MM.1S (cell line): ENCODE measurements around the gene DHRS11.

Source experiments
- DNase-seq: peaks from one replicate; pipeline ENCODE4 v3.0.0-alpha.2; 2015
- H2AFZ ChIP-seq: fragments of 300-600 bp; sonication (generic); 2 replicates; pipeline ENCODE4 v1.6.0; 2016; ENCODE audit warnings: antibody characterized with exemption, low read length
- H3F3A ChIP-seq: fragments of 300-600 bp; sonication (generic); 2 replicates; pipeline ENCODE4 v1.6.1; 2016; ENCODE audit warnings: mild to moderate bottlenecking, antibody characterized with exemption, low read length, moderate library complexity, mixed read lengths; ENCODE audit not compliant: insufficient read depth
- H3K27ac ChIP-seq: fragments of 300-600 bp; sonication (generic); 2 replicates; pipeline ENCODE4 v1.5.1; 2016; ENCODE audit warnings: mild to moderate bottlenecking, low read length
- H3K27me3 ChIP-seq: fragments of 300-600 bp; sonication (generic); replicated peaks from 2 replicates; pipeline ENCODE4 v1.6.0; 2016; ENCODE audit warnings: low read length; ENCODE audit not compliant: insufficient read depth
- H3K36me3 ChIP-seq: fragments of 300-600 bp; sonication (generic); replicated peaks from 2 replicates; pipeline ENCODE4 v1.6.1; 2016; ENCODE audit warnings: mild to moderate bottlenecking, low read length, mixed read lengths; ENCODE audit not compliant: insufficient read depth
- H3K4me1 ChIP-seq: fragments of 300-600 bp; sonication (generic); 2 replicates; pipeline ENCODE4 v1.6.1; 2016; ENCODE audit warnings: low read length, mixed read lengths
- H3K4me2 ChIP-seq: fragments of 300-600 bp; sonication (generic); 2 replicates; pipeline ENCODE4 v1.6.0; 2016; ENCODE audit warnings: low read depth, low read length
- H3K4me3 ChIP-seq: fragments of 300-600 bp; sonication (generic); 2 replicates; pipeline ENCODE4 v1.5.1; 2016; ENCODE audit warnings: low read length, mixed read lengths
- H3K79me2 ChIP-seq: fragments of 300-600 bp; sonication (generic); 2 replicates; pipeline ENCODE4 v1.6.1; 2016; ENCODE audit warnings: mixed run types, low read length, mixed read lengths
- H3K9ac ChIP-seq: fragments of 300-600 bp; sonication (generic); 2 replicates; pipeline ENCODE4 v1.6.1; 2016; ENCODE audit warnings: low read length, mixed read lengths
- H3K9me2 ChIP-seq: fragments of 300-600 bp; sonication (generic); replicated peaks from 2 replicates; pipeline ENCODE4 v1.6.1; 2016; ENCODE audit warnings: mild to moderate bottlenecking, low read length, mixed read lengths; ENCODE audit not compliant: insufficient read depth
- H3K9me3 ChIP-seq: fragments of 300-600 bp; sonication (generic); replicated peaks from 2 replicates; pipeline ENCODE4 v1.6.1; 2016; ENCODE audit warnings: mild to moderate bottlenecking, low read length, mixed read lengths; ENCODE audit not compliant: insufficient read depth
- H4K20me1 ChIP-seq: fragments of 300-600 bp; sonication (generic); 2 replicates; pipeline ENCODE4 v1.6.1; 2016; ENCODE audit warnings: mild to moderate bottlenecking, low read length, moderate library complexity, mixed read lengths; ENCODE audit not compliant: insufficient read depth
- CTCF ChIP-seq: fragments of 300-600 bp; sonication (generic); IDR thresholded peaks from 2 replicates; pipeline ENCODE4 v1.5.1; 2016; ENCODE audit warnings: antibody characterized with exemption, low read length, mixed read lengths
- EZH2 ChIP-seq: fragments of 300-600 bp; sonication (generic); optimal IDR thresholded peaks from 2 replicates; pipeline ENCODE3; 2017; ENCODE audit warnings: low read depth, mild to moderate bottlenecking, antibody characterized with exemption, low read length, mixed read lengths
- EZH2phosphoT487 ChIP-seq: fragments of 300-600 bp; sonication (generic); IDR thresholded peaks from 2 replicates; pipeline ENCODE4 v1.6.1; 2018; ENCODE audit warnings: antibody characterized with exemption, low read length

Gene DHRS11

DNA sequence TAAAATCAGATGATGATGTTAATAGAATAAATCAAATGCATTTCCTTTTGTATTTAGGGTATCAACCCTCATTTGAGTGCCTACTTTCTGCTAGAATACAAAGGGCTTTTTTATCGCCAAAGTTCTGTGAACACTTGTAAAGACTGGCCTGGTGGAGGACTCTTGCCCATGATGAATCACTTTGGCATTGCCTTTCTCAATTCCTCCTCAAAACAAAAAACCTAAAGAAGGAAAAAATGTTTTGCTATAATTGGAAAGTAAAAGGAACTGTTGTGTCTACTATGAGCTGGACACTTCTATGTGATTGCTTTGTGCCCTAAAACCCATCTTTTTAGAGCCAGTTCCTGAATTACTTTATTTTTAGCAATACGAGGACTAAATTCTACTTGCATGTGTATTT lies 13.0 kb upstream of the DHRS11 start:
- no peak for TF ChIP-seq CTCF
- no peak for TF ChIP-seq EZH2phosphoT487
- TF ChIP-seq EZH2: no peak
- Histone ChIP-seq H3K79me2 (peaks cover 48% of the 10 kb centered on the region), H3K9ac (no peak overlapping the region), H3K27ac (no peak overlapping the region), H4K20me1 (no peaks in the 10 kb centered on the region), H3F3A (no peaks in the 10 kb centered on the region), H3K9me2 (no peaks in the 10 kb centered on the region), H3K27me3 (no peaks in the 10 kb centered on the region), H3K36me3 (peaks cover 6% of the 10 kb centered on the region; the same call in 1 of the 2 replicates), H3K4me1 (no peaks in the 10 kb centered on the region), H3K4me3 (no peak overlapping the region), H2AFZ (no peak overlapping the region), H3K9me3 (no peaks in the 10 kb centered on the region), H3K4me2 (no peak overlapping the region)
- DNase-seq: no peak

DNA sequence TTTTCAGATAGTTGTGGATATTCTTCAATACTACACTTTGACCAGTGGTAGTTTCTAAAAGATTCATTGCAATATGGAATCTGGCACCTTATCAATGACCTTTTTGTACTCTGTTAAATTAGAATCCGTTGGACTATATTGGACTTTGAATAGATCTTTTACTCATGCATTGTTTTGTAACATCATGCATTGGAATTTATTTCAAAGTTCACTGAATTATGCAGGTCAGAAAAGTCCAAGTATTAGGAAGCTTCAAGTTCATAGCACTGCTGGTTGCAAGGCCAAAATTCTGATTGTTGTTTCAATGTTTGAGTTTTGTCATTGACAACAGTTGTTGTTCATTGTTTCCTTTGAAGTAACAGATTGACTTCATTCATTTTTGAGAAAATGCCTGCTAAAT lies 7.9 kb upstream of the DHRS11 start:
- peaks cover 16% of the 10 kb centered on the region for H3K36me3 ChIP-seq
- H3K4me1 ChIP-seq: no peaks in the 10 kb centered on the region

GRCh38 chr17:36586138-36586537 lies 5.5 kb upstream of the DHRS11 start:
- Histone ChIP-seq H3K9me2 (no peaks in the 10 kb centered on the region), H3F3A (peaks cover 25% of the 10 kb centered on the region), H3K4me1 (peaks cover 2% of the 10 kb centered on the region; the same call in 1 of the 2 replicates), H3K9ac (no peak overlapping the region), H3K36me3 (peaks cover 15% of the 10 kb centered on the region), H2AFZ (no peak overlapping the region), H3K9me3 (no peaks in the 10 kb centered on the region), H3K4me2 (no peak overlapping the region), H3K4me3 (no peak overlapping the region), H3K79me2 (peaks cover 7% of the 10 kb centered on the region; the same call in 1 of the 2 replicates), H3K27me3 (no peaks in the 10 kb centered on the region), H4K20me1 (no peaks in the 10 kb centered on the region), H3K27ac (no peak overlapping the region)
- DNase-seq: no peak
- no peak for TF ChIP-seq CTCF
- no peak for TF ChIP-seq EZH2phosphoT487
- no peak for TF ChIP-seq EZH2

More for the DNA sequence above, 7.9 kb upstream of the DHRS11 start:
- no peaks in the 10 kb centered on the region for H3K9me2 ChIP-seq
- H3F3A ChIP-seq: peaks cover 4% of the 10 kb centered on the region; the same call in 1 of the 2 replicates
- H3K9ac ChIP-seq: no peak overlapping the region
- no peak overlapping the region for H2AFZ ChIP-seq
- no peaks in the 10 kb centered on the region for H4K20me1 ChIP-seq
- peaks cover 14% of the 10 kb centered on the region for H3K79me2 ChIP-seq
- no peaks in the 10 kb centered on the region for H3K9me3 ChIP-seq
- H3K4me2 ChIP-seq: no peak overlapping the region
- no peak overlapping the region for H3K4me3 ChIP-seq
- no peaks in the 10 kb centered on the region for H3K27me3 ChIP-seq
- no peak for DNase-seq
- no peak overlapping the region for H3K27ac ChIP-seq
- TF ChIP-seq EZH2phosphoT487 (no peak), CTCF (no peak), EZH2 (no peak)
